Mononuclear cell (primary cell): ENCODE measurements around the gene THSD4. TPM values are rescaled to one million over a fixed set of nuclear protein-coding genes. Genes with fewer than 3 reads are reported as not detected.

ENCODE experiments used
- H3K27me3 ChIP-seq: 2 replicates; pipeline ENCODE4 v1.6.0; 2011; ENCODE audit warnings: low read length, control low read depth; ENCODE audit not compliant: insufficient read depth
- H3K4me1 ChIP-seq: 2 replicates; pipeline ENCODE4 v1.5.1; 2011; ENCODE audit warnings: mild to moderate bottlenecking, low read length, control low read depth; ENCODE audit not compliant: insufficient read depth
- H3K4me3 ChIP-seq: 2 replicates; pipeline ENCODE4 v1.5.1; 2011; ENCODE audit warnings: mild to moderate bottlenecking, low read length, moderate library complexity
- H3K9me3 ChIP-seq: 2 replicates; pipeline ENCODE4 v1.5.1; 2011; ENCODE audit warnings: low read depth, mild to moderate bottlenecking, control low read depth, low read length
- total RNA-seq: library from RNA; depleted of rRNA; stranded (reverse); fragments of >200 nt; gene quantifications from one replicate; pipeline ENCODE4 v1.2.3, GENCODE V29; 2012

The THSD4 gene
- total RNA-seq, 1 donor = 0.10 TPM

DNA sequence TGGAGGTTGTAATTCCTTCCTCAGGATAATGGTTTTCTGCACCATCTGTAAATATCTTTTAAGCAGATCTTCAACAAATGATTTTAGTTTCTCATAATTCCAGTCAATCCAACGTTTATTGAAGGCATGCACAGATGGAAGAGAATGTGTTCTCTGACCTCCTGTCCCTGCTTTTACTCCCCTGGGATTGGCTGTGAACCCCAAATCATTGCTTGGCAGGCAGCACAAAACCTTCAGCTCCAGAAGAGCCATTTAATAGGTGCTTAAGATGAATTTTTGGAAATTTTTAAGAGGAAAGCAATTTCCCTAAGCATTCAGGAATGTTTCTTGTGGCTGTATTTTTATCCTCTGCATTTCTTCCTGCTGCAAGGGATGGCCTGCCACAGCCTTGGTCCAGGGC lies 25.5 kb upstream of the THSD4 start:
- H3K27me3 ChIP-seq = peaks cover 7% of the 10 kb centered on the region
- no peaks in the 10 kb centered on the region for H3K9me3 ChIP-seq
- no peaks in the 10 kb centered on the region for H3K4me1 ChIP-seq
- H3K4me3 ChIP-seq = no peak overlapping the region

DNA sequence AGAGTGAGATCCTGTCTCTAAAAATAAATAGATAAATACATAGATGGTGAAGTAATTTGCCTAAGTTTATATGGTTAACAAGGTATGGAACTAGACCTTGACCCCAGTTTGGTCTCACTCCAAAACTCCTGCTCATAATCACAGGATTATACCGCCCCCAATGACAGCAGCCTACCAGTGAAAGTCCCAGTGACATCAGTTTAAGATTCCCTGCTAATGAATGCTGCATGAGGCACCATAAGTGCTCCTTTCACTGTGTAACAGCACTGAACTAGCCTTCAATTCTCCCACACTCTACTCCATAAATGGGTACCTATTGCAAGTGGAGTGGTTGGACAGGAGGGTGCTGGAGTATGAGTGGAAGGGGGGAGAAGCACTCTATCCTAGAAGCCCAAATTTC lies 23.7 kb upstream of the THSD4 start:
- peaks cover 6% of the 10 kb centered on the region for H3K27me3 ChIP-seq
- no peaks in the 10 kb centered on the region for H3K4me1 ChIP-seq

DNA sequence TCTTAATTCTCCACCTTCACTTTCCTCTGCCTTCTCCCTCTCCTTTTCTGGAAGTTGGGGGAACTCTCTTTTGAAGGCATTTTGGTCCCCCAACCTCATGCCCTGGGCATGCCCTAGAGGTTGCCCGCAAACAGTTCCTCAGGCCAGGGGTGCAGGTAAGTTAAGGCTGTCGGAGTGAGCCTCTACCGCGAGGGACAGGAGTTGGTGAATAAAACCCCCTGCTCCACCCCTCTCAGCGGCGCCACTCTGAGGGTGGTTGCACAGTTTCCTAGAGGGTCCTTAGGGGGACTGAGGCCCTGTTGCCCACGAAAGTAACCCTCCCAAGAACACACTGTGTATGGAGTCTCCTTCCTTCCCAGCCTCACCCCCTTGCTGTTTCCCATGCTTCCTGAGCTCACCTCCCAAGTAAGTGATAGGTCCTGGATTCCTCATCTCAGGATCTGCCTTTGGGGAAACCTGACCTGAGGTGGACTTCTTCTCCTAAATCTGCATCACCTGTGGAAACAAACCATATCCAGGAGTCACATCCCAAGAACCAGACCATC lies 23.1 kb upstream of the THSD4 start:
- H3K9me3 ChIP-seq = no peaks in the 10 kb centered on the region
- no peaks in the 10 kb centered on the region for H3K4me1 ChIP-seq
- no peak overlapping the region for H3K4me3 ChIP-seq
- H3K27me3 ChIP-seq = peaks cover 4% of the 10 kb centered on the region

More for the DNA sequence above, 23.7 kb upstream of the THSD4 start:
- no peak overlapping the region for H3K4me3 ChIP-seq
- H3K9me3 ChIP-seq = no peaks in the 10 kb centered on the region

- H3K9me3 ChIP-seq = no peaks in the 10 kb centered on the region
- peaks cover 4% of the 10 kb centered on the region for H3K27me3 ChIP-seq
- H3K4me1 ChIP-seq = no peaks in the 10 kb centered on the region
- no peak overlapping the region for H3K4me3 ChIP-seq
Observed at GRCh38 chr15:71093054-71094024, 21.9 kb upstream of the THSD4 start.

DNA sequence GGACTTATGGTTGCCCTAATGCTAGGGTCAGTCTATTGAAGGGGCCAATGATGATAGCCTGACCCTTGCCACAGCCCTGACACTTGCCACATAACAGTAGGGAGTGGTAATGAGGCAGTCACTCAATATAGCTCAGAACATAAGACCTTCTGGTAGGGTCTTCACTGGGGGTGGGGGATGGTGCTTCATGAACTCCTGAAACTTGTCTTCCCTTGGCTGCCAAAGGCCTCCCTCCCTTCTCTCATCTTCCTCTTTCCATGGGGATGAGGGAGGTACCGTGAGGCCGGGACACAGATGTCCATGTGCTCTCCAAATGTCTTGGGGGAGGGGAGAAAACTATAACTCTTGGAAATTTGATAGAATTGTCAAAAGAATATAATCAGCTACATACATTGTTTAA lies 21.1 kb upstream of the THSD4 start:
- H3K4me1 ChIP-seq = no peaks in the 10 kb centered on the region

GRCh38 chr15:71096676-71097075 lies 18.6 kb upstream of the THSD4 start:
- Histone ChIP-seq H3K9me3 (no peaks in the 10 kb centered on the region), H3K4me1 (no peaks in the 10 kb centered on the region), H3K4me3 (no peak overlapping the region), H3K27me3 (no peaks in the 10 kb centered on the region)

More for the DNA sequence above, 21.1 kb upstream of the THSD4 start:
- H3K4me3 ChIP-seq = no peak overlapping the region
- peaks cover under 1% of the 10 kb centered on the region for H3K27me3 ChIP-seq
- H3K9me3 ChIP-seq = no peaks in the 10 kb centered on the region

DNA sequence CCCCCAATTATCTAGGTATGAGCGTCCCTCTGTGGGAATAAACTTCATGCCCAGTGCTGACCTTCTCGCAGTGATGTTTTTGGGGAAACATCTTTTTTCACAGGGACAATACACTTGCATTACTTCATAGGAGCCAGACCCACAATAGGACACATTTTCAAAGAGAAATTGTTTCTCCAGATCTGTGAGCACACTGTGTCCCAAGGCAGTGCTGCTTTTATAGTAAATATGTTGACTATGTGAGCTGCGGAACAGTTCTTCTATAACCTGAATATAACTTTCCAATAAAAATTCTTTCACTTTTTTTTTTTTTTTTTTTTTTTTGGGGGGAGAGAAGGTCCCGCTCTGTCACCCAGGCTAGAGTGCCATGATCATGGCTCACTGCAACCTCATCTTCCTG lies 17.4 kb upstream of the THSD4 start:
- Histone ChIP-seq H3K4me3 (no peak overlapping the region), H3K4me1 (no peaks in the 10 kb centered on the region), H3K27me3 (no peaks in the 10 kb centered on the region), H3K9me3 (no peaks in the 10 kb centered on the region)

DNA sequence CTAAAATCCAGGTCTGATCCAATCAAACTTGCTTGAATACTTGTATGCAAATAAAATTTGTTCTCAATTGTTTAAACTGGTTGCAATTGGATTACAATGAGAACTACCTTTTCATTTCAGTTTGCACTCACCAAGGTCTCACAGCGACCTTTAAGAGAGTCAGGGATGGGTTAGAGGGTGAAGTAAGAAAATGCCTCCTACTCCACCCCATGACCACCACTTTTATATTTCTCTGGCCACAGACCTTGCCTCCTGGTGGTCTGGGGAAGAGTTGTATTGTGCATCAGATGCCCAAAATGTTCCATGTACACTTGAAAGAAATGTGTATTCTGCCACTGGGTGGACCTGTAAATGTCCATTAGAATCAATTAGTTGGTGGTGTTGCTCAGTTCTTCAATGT lies 16.4 kb upstream of the THSD4 start:
- no peaks in the 10 kb centered on the region for H3K9me3 ChIP-seq
- no peaks in the 10 kb centered on the region for H3K4me1 ChIP-seq
- no peak overlapping the region for H3K4me3 ChIP-seq
- H3K27me3 ChIP-seq = no peaks in the 10 kb centered on the region

GRCh38 chr15:71103102-71103676 lies 12.1 kb upstream of the THSD4 start:
- H3K27me3 ChIP-seq = no peaks in the 10 kb centered on the region
- no peaks in the 10 kb centered on the region for H3K4me1 ChIP-seq
- no peak overlapping the region for H3K4me3 ChIP-seq
- H3K9me3 ChIP-seq = no peaks in the 10 kb centered on the region

DNA sequence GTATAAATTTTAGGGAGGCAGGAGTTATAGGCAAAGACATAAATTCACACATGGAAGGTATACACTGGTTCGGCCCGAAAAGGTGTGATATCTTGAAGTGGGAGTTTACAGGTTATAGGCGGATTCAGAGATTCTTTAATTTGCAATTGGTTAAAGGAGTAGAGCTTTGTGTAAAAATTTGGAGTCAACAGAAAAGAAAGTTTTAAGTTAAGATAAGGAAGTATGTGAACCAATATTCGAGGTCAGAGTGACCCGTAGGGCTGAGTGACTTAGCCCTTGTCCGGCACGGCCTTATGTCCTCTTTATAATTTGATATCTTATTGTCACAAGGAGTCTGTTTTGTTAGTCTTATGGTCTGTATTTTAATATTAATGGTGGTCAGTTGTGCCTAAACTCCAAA lies 10.6 kb upstream of the THSD4 start:
- no peaks in the 10 kb centered on the region for H3K27me3 ChIP-seq
- no peaks in the 10 kb centered on the region for H3K4me1 ChIP-seq
- no peaks in the 10 kb centered on the region for H3K9me3 ChIP-seq
- H3K4me3 ChIP-seq = no peak overlapping the region

GRCh38 chr15:71105444-71105843 lies 9.8 kb upstream of the THSD4 start:
- H3K4me3 ChIP-seq = no peak overlapping the region
- no peaks in the 10 kb centered on the region for H3K4me1 ChIP-seq
- no peaks in the 10 kb centered on the region for H3K9me3 ChIP-seq
- H3K27me3 ChIP-seq = no peaks in the 10 kb centered on the region

GRCh38 chr15:71106802-71107500 lies 8.3 kb upstream of the THSD4 start:
- Histone ChIP-seq H3K4me1 (no peaks in the 10 kb centered on the region), H3K27me3 (no peaks in the 10 kb centered on the region), H3K9me3 (no peaks in the 10 kb centered on the region), H3K4me3 (no peak overlapping the region)

- Histone ChIP-seq H3K9me3 (no peaks in the 10 kb centered on the region), H3K4me3 (no peak overlapping the region), H3K27me3 (no peaks in the 10 kb centered on the region), H3K4me1 (no peaks in the 10 kb centered on the region)
Observed at GRCh38 chr15:71107501-71107815, 7.8 kb upstream of the THSD4 start.

DNA sequence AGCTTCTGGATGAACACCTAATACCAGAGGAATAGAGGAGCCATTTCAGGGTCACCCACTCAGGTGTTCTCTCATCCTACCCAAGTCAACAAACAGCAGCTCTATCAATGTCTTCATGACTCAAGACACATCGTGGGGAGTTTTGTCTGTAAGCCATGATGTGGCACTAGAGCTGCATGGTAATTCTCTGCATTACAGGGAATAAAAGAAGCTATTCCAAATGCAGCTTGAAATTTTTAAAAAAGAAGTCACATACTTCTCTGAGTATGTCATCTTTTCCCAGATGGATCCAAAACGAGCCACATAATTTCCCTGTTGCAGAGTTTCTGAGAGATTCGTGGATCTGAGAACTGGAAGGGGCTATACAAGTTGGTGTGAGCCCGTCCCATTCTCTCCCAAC lies 6.1 kb upstream of the THSD4 start:
- H3K27me3 ChIP-seq = peaks cover 2% of the 10 kb centered on the region
- no peaks in the 10 kb centered on the region for H3K9me3 ChIP-seq
- H3K4me1 ChIP-seq = no peaks in the 10 kb centered on the region
- H3K4me3 ChIP-seq = no peak overlapping the region

DNA sequence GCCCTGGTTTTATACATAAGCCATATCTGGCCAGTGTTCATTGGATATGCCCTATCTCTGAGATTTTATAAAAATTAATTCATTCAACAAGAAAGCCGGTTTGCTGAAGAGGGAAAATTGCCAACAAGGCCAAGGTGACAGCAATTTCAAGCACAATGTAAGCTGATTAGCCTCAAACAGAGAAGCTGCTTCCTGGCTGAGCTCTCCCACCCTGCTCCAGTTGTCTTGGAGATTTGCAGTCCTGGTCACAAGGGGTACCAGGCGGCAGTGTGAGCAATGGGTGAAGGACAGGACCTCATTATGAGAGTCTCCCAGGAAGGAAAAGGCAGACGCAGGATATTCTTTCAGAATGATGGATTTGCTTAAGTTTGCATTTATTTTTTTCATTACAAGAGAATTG lies 5.4 kb upstream of the THSD4 start:
- Histone ChIP-seq H3K4me1 (no peaks in the 10 kb centered on the region), H3K9me3 (no peaks in the 10 kb centered on the region), H3K4me3 (no peak overlapping the region), H3K27me3 (peaks cover 9% of the 10 kb centered on the region)
